Suprapubic skin (tissue), 3 donors: Measurements from ENCODE around the gene TAF3.

Experiments
- CTCF ChIP-seq, 2 donors: fragments of 200-600 bp in 1 of 2; fragments of 450-650 bp in 1 of 2; sonication (generic) in 1 of 2; IDR thresholded peaks; one replicate each; pipeline ENCODE4 v1.5.1; 2016 to 2019; ENCODE audit warnings: antibody characterized with exemption in 2 of 2, mild to moderate bottlenecking in 1 of 2, moderate library complexity in 1 of 2
- EP300 ChIP-seq: sonication (generic); formaldehyde crosslinking; IDR thresholded peaks from one replicate; pipeline ENCODE4 v1.6.1; 2017; ENCODE audit warnings: antibody characterized with exemption
- POLR2A ChIP-seq, 2 donors: fragments of 450-650 bp; IDR thresholded peaks; one replicate each; pipeline ENCODE4 v1.6.1; 2017; ENCODE audit warnings: antibody characterized with exemption in 2 of 2, mild to moderate bottlenecking in 2 of 2, moderate library complexity in 2 of 2

GRCh38 chr10:8050556-8051108, 232.3 kb downstream of the TAF3 start:
- TF ChIP-seq CTCF (IDR thresholded peaks at IDR 0.05) (no peak), POLR2A (IDR thresholded peaks at IDR 0.05) (no peak), EP300 (no peak)
